ENCODE results near the gene ACAP1.

DNA sequence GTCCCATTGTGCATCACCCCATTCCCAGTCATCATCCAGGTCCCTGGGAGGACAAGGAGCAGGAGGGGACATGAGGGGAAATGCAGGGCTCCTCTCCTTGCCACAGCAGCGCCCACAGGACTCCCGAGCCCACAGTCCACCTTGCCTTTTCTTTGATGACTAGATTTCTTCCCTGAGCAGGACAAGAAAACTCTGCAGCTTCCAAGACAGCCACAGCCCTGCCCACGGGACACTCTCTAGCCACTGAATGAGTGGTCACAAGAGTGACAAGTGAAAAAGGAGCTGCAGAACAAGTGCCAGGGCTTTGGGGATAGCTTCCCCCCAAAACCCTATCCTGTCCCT, 11.9 kb upstream of the ACAP1 start:
- no peak for TF ChIP-seq POLR2A (IDR thresholded peaks at IDR 0.05; ENCODE audit: extremely low read depth, insufficient read length)
- TF ChIP-seq, protein P1, sequence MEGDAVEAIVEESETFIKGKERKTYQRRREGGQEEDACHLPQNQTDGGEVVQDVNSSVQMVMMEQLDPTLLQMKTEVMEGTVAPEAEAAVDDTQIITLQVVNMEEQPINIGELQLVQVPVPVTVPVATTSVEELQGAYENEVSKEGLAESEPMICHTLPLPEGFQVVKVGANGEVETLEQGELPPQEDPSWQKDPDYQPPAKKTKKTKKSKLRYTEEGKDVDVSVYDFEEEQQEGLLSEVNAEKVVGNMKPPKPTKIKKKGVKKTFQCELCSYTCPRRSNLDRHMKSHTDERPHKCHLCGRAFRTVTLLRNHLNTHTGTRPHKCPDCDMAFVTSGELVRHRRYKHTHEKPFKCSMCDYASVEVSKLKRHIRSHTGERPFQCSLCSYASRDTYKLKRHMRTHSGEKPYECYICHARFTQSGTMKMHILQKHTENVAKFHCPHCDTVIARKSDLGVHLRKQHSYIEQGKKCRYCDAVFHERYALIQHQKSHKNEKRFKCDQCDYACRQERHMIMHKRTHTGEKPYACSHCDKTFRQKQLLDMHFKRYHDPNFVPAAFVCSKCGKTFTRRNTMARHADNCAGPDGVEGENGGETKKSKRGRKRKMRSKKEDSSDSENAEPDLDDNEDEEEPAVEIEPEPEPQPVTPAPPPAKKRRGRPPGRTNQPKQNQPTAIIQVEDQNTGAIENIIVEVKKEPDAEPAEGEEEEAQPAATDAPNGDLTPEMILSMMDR (IDR thresholded peaks at IDR 0.05; ENCODE audit: low read depth, low read length): no peak
